Nephron (organoid): ENCODE measurements around the gene NR4A1.
A peak's percentile ranks its signal among the peaks of the same experiment; 100 is the strongest.

Source experiments
- H3K27ac Mint-ChIP-seq, 3 experiments: 2 replicates each; pipeline ENCODE4 v1.8.0; 2020; ENCODE audit warnings: mixed read lengths in 3 of 3, mild to moderate bottlenecking in 2 of 3, moderate library complexity in 1 of 3
- H3K27me3 Mint-ChIP-seq: 2 replicates; pipeline ENCODE4 v1.8.0; 2021; ENCODE audit warnings: low read depth, mild to moderate bottlenecking, moderate library complexity, mixed read lengths
- H3K36me3 Mint-ChIP-seq: 2 replicates; pipeline ENCODE4 v1.8.0; 2020; ENCODE audit warnings: low read depth, mixed read lengths
- H3K4me1 Mint-ChIP-seq: 2 replicates; pipeline ENCODE4 v1.8.0; 2020; ENCODE audit warnings: mixed read lengths
- H3K4me3 Mint-ChIP-seq, 3 experiments: 2 replicates each; pipeline ENCODE4 v1.8.0; 2020; ENCODE audit warnings: mild to moderate bottlenecking in 3 of 3, mixed read lengths in 3 of 3, moderate library complexity in 2 of 3
- H3K9me3 Mint-ChIP-seq: 2 replicates; pipeline ENCODE4 v1.8.0; 2020; ENCODE audit warnings: mixed read lengths
- CTCF ChIP-seq, 3 experiments: fragments of 200-600 bp; sonication (generic); IDR thresholded peaks; one replicate each; pipeline ENCODE4 v1.5.0; 2021; ENCODE audit warnings: antibody characterized with exemption in 3 of 3; ENCODE audit not compliant: unreplicated experiment in 3 of 3

The NR4A1 gene

GRCh38 chr12:52050758-52051541 is at the start of gene NR4A1:
Gene NR4A1 (plus strand): TSS chr12:52051442. CDS start chr12:52054329, 2,887 bp downstream.
- H3K27ac Mint-ChIP-seq, result peak within 1 kb of the TSS in 2 of 3 experiments; percentile 66 to 74
- H3K27me3 Mint-ChIP-seq, result peaks cover 26% of the 10 kb centered on the region
- H3K9me3 Mint-ChIP-seq, result no peaks in the 10 kb centered on the region
- H3K4me1 Mint-ChIP-seq, result peaks cover 32% of the 10 kb centered on the region
- no peaks in the 10 kb centered on the region for H3K36me3 Mint-ChIP-seq
- H3K4me3 Mint-ChIP-seq, result peak within 1 kb of the TSS; percentile 81 to 89 (median 88)
- peak in 1 of 3 experiments; percentile 15 for TF ChIP-seq CTCF (IDR thresholded peaks at IDR 0.05; ENCODE audit: unreplicated experiment in 3 of 3)

- no peaks in the 10 kb centered on the region for H3K9me3 Mint-ChIP-seq
- TF ChIP-seq CTCF (IDR thresholded peaks at IDR 0.05; ENCODE audit: unreplicated experiment in 3 of 3), result no peak
- H3K27ac Mint-ChIP-seq, result peak overlapping the region in 2 of 3 experiments; percentile 27 to 71
- peaks cover 22% of the 10 kb centered on the region for H3K36me3 Mint-ChIP-seq
- peaks cover 5% of the 10 kb centered on the region for H3K27me3 Mint-ChIP-seq
- H3K4me1 Mint-ChIP-seq, result peaks cover 37% of the 10 kb centered on the region
- peak overlapping the region in 1 of 3 experiments; percentile 11 for H3K4me3 Mint-ChIP-seq
These were observed 48.2 kb upstream of the NR4A1 start for GRCh38 chr12:52003016-52003550.

- peaks cover 19% of the 10 kb centered on the region for H3K36me3 Mint-ChIP-seq
- H3K27me3 Mint-ChIP-seq, result peaks cover 5% of the 10 kb centered on the region
- no peak for TF ChIP-seq CTCF (IDR thresholded peaks at IDR 0.05; ENCODE audit: unreplicated experiment in 3 of 3)
- peaks cover 42% of the 10 kb centered on the region for H3K4me1 Mint-ChIP-seq
- peak overlapping the region in 2 of 3 experiments; percentile 27 to 71 for H3K27ac Mint-ChIP-seq
- H3K9me3 Mint-ChIP-seq, result no peaks in the 10 kb centered on the region
- H3K4me3 Mint-ChIP-seq, result peak overlapping the region in 2 of 3 experiments; percentile 8 to 16
These were observed 47.7 kb upstream of the NR4A1 start for GRCh38 chr12:52003591-52003990.

GRCh38 chr12:52004042-52004648 is 47.1 kb upstream of the NR4A1 start:
- Mint-ChIP-seq H3K27me3 (peaks cover 5% of the 10 kb centered on the region), H3K27ac (peak overlapping the region in 1 of 3 experiments; percentile 71), H3K36me3 (peaks cover 19% of the 10 kb centered on the region), H3K4me3 (peak overlapping the region in 2 of 3 experiments; percentile 11 to 16), H3K9me3 (no peaks in the 10 kb centered on the region), H3K4me1 (peaks cover 47% of the 10 kb centered on the region)
- TF ChIP-seq CTCF (IDR thresholded peaks at IDR 0.05; ENCODE audit: unreplicated experiment in 3 of 3), result peak; percentile 56 to 69 (median 67)

- H3K27me3 Mint-ChIP-seq, result peaks cover 5% of the 10 kb centered on the region
- H3K27ac Mint-ChIP-seq, result peak overlapping the region; percentile 49 to 81 (median 54)
- no peaks in the 10 kb centered on the region for H3K9me3 Mint-ChIP-seq
- H3K4me1 Mint-ChIP-seq, result peaks cover 58% of the 10 kb centered on the region
- TF ChIP-seq CTCF (IDR thresholded peaks at IDR 0.05; ENCODE audit: unreplicated experiment in 3 of 3), result no peak
- peak overlapping the region; percentile 82 to 95 (median 94) for H3K4me3 Mint-ChIP-seq
- peaks cover 7% of the 10 kb centered on the region for H3K36me3 Mint-ChIP-seq
These were observed 45.9 kb upstream of the NR4A1 start for GRCh38 chr12:52005218-52005902.
